Fibroblast of villous mesenchyme (primary cell): ENCODE measurements around the gene NUP43. TPM values are rescaled to one million over a fixed set of nuclear protein-coding genes. Genes with fewer than 3 reads are reported as not detected.

Experiments
- DNase-seq: peaks from one replicate; pipeline ENCODE4 v3.0.0-alpha.2; 2010; ENCODE audit warnings: low read depth
- H3K4me3 ChIP-seq: 2 replicates; pipeline ENCODE4 v1.5.1; 2011; ENCODE audit warnings: low read depth, mild to moderate bottlenecking, low read length
- total RNA-seq: library from RNA; depleted of rRNA; stranded (reverse); fragments of >200 nt; gene quantifications from 2 replicates; pipeline ENCODE4 v1.2.3, GENCODE V29; 2012
- TF ChIP-seq, protein P1 (sequence below): IDR thresholded peaks from 2 replicates; pipeline ENCODE4 v1.5.1; 2012; ENCODE audit warnings: low read depth, mild to moderate bottlenecking, low read length; ENCODE audit not compliant: insufficient read depth

Gene NUP43, protein sequence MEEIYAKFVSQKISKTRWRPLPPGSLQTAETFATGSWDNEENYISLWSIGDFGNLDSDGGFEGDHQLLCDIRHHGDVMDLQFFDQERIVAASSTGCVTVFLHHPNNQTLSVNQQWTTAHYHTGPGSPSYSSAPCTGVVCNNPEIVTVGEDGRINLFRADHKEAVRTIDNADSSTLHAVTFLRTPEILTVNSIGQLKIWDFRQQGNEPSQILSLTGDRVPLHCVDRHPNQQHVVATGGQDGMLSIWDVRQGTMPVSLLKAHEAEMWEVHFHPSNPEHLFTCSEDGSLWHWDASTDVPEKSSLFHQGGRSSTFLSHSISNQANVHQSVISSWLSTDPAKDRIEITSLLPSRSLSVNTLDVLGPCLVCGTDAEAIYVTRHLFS
- 26.4 and 40.6 TPM in 2 replicates for total RNA-seq

DNA sequence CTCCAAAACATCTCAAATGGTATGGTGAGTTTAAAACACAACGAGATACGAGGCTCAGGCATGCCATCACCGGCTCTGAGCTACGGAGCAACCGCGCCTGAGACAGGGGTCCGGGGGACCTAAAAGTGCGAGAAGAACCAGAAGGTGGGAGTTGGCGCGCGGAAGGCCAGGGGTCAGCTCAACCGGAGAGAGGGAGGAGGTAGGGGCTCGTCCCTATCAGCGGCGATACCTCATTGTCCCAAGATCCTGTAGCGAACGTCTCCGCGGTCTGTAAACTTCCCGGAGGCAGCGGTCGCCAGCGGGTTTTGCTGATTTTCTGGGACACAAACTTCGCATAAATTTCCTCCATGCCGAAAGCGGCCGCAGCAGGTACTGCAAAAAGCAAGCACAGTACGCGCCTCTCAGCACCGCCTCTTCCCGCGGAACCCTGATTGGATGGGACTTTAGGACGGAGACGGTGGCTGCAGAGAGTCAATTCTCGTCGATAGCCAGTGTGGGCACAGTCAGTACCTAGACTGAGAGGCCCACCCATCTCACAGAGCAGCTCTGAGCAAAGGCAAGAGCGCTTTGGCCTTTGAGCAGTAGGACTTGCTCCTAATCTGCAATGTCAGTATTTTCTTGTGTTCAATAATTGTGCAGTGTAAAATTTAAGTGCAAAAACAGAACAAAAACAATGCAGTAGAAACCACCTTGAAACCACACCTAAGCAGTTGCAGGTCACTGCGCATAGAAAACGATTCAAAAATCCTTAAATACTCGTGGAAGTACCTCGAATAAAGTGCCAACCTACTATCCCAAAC, at the start of gene NUP43:
Gene NUP43 (minus strand): TSS at position 383 of the 800 bp plus-strand sequence. CDS start 34 bp downstream, at position 349.
- peak; percentile 93 for DNase-seq
- peak within 1 kb of the TSS; percentile 81 for H3K4me3 ChIP-seq
- TF ChIP-seq, protein P1, sequence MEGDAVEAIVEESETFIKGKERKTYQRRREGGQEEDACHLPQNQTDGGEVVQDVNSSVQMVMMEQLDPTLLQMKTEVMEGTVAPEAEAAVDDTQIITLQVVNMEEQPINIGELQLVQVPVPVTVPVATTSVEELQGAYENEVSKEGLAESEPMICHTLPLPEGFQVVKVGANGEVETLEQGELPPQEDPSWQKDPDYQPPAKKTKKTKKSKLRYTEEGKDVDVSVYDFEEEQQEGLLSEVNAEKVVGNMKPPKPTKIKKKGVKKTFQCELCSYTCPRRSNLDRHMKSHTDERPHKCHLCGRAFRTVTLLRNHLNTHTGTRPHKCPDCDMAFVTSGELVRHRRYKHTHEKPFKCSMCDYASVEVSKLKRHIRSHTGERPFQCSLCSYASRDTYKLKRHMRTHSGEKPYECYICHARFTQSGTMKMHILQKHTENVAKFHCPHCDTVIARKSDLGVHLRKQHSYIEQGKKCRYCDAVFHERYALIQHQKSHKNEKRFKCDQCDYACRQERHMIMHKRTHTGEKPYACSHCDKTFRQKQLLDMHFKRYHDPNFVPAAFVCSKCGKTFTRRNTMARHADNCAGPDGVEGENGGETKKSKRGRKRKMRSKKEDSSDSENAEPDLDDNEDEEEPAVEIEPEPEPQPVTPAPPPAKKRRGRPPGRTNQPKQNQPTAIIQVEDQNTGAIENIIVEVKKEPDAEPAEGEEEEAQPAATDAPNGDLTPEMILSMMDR: peak; percentile 42

DNA sequence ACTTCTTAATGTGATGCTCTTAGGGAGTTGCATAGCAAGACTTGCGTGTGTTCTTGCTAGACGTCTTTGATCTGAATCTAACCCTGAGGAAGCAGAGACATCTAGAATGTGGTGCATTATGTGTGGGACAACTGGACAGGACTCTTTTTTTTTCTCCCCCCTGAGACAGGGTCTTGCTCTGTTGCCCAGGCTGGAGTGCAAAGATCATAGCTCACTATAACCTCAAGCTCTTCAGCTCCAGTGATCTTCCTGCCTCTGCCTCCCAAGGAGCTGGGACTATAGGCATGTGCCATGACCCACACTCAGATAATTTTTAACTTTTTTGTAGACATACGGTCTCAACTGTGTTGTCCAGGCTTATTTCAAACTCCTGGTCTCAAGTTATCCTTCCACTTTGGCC, 37.2 kb upstream of the NUP43 start:
- no peak overlapping the region for H3K4me3 ChIP-seq
- DNase-seq: no peak
- TF ChIP-seq, protein P1: no peak

DNA sequence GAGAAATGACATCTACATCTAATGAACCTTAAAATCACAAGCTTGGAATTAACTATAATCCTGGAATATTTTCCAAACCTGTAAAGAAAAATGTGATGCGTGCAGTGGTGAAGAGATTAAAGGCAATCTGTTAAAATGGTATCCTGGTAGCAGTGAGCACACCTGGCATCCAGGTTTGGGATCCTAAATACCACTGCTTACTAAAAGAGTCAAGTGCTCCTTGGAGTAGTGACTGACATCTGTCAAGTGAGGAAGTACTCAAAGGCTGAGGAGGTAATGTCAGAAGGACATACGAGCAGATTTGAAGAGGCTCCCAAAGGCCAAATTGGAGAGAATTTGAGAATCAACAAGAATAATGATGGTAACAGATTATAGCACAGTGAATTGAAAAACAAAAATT, 36.0 kb upstream of the NUP43 start:
- DNase-seq: no peak
- TF ChIP-seq, protein P1: no peak
- H3K4me3 ChIP-seq: no peak overlapping the region

DNA sequence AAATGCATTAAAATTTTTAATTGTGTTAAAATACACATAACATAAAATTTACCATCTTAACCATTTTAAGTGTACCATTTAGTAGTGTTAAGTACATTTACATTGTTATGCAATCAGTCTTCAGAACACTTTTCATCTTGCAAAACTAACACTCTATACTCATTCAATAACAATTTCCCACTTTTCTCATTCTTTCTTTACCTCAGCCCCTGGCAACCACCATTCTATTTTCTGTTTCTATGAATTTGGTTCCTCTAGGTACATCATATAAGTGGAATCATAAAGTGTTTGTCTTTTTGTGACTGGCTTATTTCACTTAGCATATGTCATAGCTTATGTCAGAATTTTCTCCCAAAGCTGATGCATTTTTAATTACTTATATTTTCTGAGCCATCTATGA, 35.4 kb upstream of the NUP43 start:
- H3K4me3 ChIP-seq: no peak overlapping the region
- TF ChIP-seq, protein P1: no peak
- no peak for DNase-seq

DNA sequence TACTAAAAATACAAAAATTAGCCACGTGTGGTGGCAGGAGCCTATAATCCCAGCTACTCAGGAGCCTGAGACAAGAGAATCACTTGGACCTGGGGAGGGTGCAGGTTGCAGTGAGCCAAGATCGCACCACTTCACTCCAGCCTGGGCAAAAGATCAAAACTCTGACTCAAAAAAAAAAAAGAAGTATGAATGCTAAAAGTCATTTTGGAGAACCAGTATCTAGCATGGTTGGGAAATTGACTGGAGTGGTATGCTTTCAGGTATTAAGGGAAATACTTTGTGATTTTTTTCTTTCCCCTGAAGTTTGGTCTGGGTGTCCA, 33.3 kb upstream of the NUP43 start:
- TF ChIP-seq, protein P1: no peak
- H3K4me3 ChIP-seq: no peak overlapping the region
- no peak for DNase-seq

DNA sequence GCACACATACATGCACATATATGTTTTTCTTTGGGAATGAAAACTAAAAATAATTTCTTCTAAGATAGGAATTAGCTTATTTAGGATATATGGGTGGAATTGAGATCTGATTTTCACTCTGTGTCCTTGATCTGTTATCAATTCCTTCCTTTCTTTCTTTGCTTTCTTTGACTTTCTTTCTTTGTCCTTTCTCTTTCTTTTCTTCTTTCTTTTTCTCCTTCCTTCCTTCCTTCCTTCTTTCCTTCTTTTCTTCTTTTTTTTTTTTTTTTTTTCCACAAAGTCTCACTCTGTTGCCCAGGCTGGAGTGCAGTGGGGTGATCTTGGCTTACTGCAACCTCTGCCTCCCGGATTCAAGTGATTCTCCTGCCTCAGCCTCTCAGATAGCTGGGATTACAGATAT, 31.3 kb upstream of the NUP43 start:
- H3K4me3 ChIP-seq: no peak overlapping the region
- TF ChIP-seq, protein P1: no peak
- DNase-seq: no peak
